HL-60 (cell line): Measurements from ENCODE around the gene ANXA1.

Experiments used
- CTCF ChIP-seq: IDR thresholded peaks from one replicate; pipeline ENCODE4 v1.5.1; 2011; ENCODE audit warnings: low read length, control low read depth, inconsistent platforms; ENCODE audit not compliant: insufficient read depth
- GABPA ChIP-seq: IDR thresholded peaks from 2 replicates; pipeline ENCODE4 v1.6.1; 2012; ENCODE audit warnings: low read depth
- POLR2AphosphoS5 ChIP-seq: IDR thresholded peaks from 2 replicates; pipeline ENCODE4 v1.6.1; 2012; ENCODE audit warnings: low read depth
- REST ChIP-seq: IDR thresholded peaks from 2 replicates; pipeline ENCODE4 v1.6.1; 2012; ENCODE audit warnings: low read depth; ENCODE audit not compliant: insufficient replicate concordance
- SPI1 ChIP-seq: IDR thresholded peaks from 2 replicates; pipeline ENCODE4 v1.6.1; 2012; ENCODE audit warnings: low read depth, mild to moderate bottlenecking, borderline replicate concordance

GRCh38 chr9:73183428-73183827 lies 31.8 kb downstream of the ANXA1 start:
- no peak for TF ChIP-seq CTCF
- TF ChIP-seq POLR2AphosphoS5: no peak
- no peak for TF ChIP-seq GABPA
- TF ChIP-seq SPI1: no peak
- no peak for TF ChIP-seq REST
